WTC11 (cell line): ENCODE data around the gene DCTN5. TPM values are rescaled to one million over a fixed set of nuclear protein-coding genes. Genes with fewer than 3 reads are reported as not detected.
"Not testable (repeated sequence)": the region's sequence is repeated elsewhere in the genome, so short reads cannot be mapped to it uniquely, and the experiment has no call there.

Source experiments
- ATAC-seq: fragments of 200-7000 bp; cut with Tn5 transposase; 2 replicates; pipeline ENCODE4 v1.10.0; 2021; ENCODE audit warnings: mild to moderate bottlenecking, moderate library complexity
- CTCF ChIA-PET: fragments of 300-600 bp; sonication (Branson Sonifier 250); formaldehyde crosslinking; loops from one replicate; lab custom pipeline; 2021; ENCODE audit warnings: antibody characterized with exemption; lab: Charles Lee
- POLR2A ChIA-PET: fragments of 350-600 bp; sonication (Branson Sonifier 250); formaldehyde crosslinking; loops from one replicate; lab custom pipeline; 2021; ENCODE audit warnings: antibody characterized with exemption; lab: Charles Lee
- DNase-seq: peaks from one replicate; pipeline ENCODE4 v3.0.0; 2021; ENCODE audit warnings: low spot score
- H3K27ac Mint-ChIP-seq: 2 replicates; pipeline ENCODE4 v1.8.0; 2021; ENCODE audit warnings: mixed read lengths
- H3K27me3 Mint-ChIP-seq: 2 replicates; pipeline ENCODE4 v1.8.0; 2021; ENCODE audit warnings: low read depth, mild to moderate bottlenecking, moderate library complexity, mixed read lengths
- H3K36me3 Mint-ChIP-seq: 2 replicates; pipeline ENCODE4 v1.8.0; 2021; ENCODE audit warnings: mixed read lengths
- H3K4me1 Mint-ChIP-seq: 2 replicates; pipeline ENCODE4 v1.8.0; 2022; ENCODE audit warnings: mixed read lengths
- H3K4me3 Mint-ChIP-seq: 2 replicates; pipeline ENCODE4 v1.8.0; 2021; ENCODE audit warnings: mild to moderate bottlenecking, moderate library complexity, mixed read lengths
- H3K9me3 Mint-ChIP-seq: 2 replicates; pipeline ENCODE4 v1.8.0; 2021; ENCODE audit warnings: mixed read lengths
- ATF2 ChIP-seq: sonication (generic); formaldehyde crosslinking; IDR thresholded peaks from 2 replicates; pipeline ENCODE4 v1.8.1; 2022; ENCODE audit warnings: low read depth, missing genetic modification reagents, borderline replicate concordance
- CREB1 ChIP-seq: sonication (generic); formaldehyde crosslinking; IDR thresholded peaks from 2 replicates; pipeline ENCODE4 v1.8.0; 2023; ENCODE audit warnings: mild to moderate bottlenecking, missing genetic modification reagents
- CREM ChIP-seq: sonication (generic); formaldehyde crosslinking; IDR thresholded peaks from 2 replicates; pipeline ENCODE4 v1.8.1; 2022; ENCODE audit warnings: mild to moderate bottlenecking, missing genetic modification reagents, moderate library complexity
- ELF4 ChIP-seq: sonication (generic); formaldehyde crosslinking; IDR thresholded peaks from 2 replicates; pipeline ENCODE4 v1.8.1; 2022; ENCODE audit warnings: low read depth, mild to moderate bottlenecking, moderate library complexity, missing genetic modification reagents
- ERG ChIP-seq: fragments of 250-450 bp; sonication (Bioruptor Pico); IDR thresholded peaks from 2 replicates; pipeline ENCODE4 v1.8.0; 2021; ENCODE audit warnings: mild to moderate bottlenecking
- ETV6 ChIP-seq: sonication (generic); formaldehyde crosslinking; IDR thresholded peaks from 2 replicates; pipeline ENCODE4 v1.8.1; 2022; ENCODE audit warnings: mild to moderate bottlenecking, missing genetic modification reagents
- FOXK1 ChIP-seq: sonication (generic); formaldehyde crosslinking; IDR thresholded peaks from 2 replicates; pipeline ENCODE4 v1.8.0; 2022; ENCODE audit warnings: mild to moderate bottlenecking, moderate library complexity, missing genetic modification reagents
- FOXP1 ChIP-seq: sonication (generic); formaldehyde crosslinking; IDR thresholded peaks from 2 replicates; pipeline ENCODE4 v1.8.0; 2022; ENCODE audit warnings: missing genetic modification reagents, mild to moderate bottlenecking, moderate library complexity, borderline replicate concordance
- MLX ChIP-seq: sonication (generic); formaldehyde crosslinking; IDR thresholded peaks from 2 replicates; pipeline ENCODE4 v1.8.1; 2023; ENCODE audit warnings: mild to moderate bottlenecking, missing genetic modification reagents, moderate library complexity
- NFE2L1 ChIP-seq: sonication (generic); formaldehyde crosslinking; IDR thresholded peaks from 2 replicates; pipeline ENCODE4 v1.8.1; 2023; ENCODE audit warnings: missing genetic modification reagents
- PRDM15 ChIP-seq: sonication (generic); formaldehyde crosslinking; IDR thresholded peaks from 2 replicates; pipeline ENCODE4 v1.8.0; 2022; ENCODE audit warnings: missing genetic modification reagents
- RORB ChIP-seq: fragments of 250-450 bp; sonication (Bioruptor Pico); IDR thresholded peaks from 2 replicates; pipeline ENCODE4 v1.9.0; 2021; ENCODE audit warnings: mild to moderate bottlenecking
- SMAD3 ChIP-seq: sonication (generic); formaldehyde crosslinking; IDR thresholded peaks from 2 replicates; pipeline ENCODE4 v1.8.0; 2022; ENCODE audit warnings: missing genetic modification reagents, mild to moderate bottlenecking, borderline replicate concordance
- SOX15 ChIP-seq: fragments of 250-450 bp; sonication (Bioruptor Pico); IDR thresholded peaks from 2 replicates; pipeline ENCODE4 v1.9.0; 2021; ENCODE audit warnings: mild to moderate bottlenecking
- TCF7 ChIP-seq: sonication (generic); formaldehyde crosslinking; IDR thresholded peaks from 2 replicates; pipeline ENCODE4 v1.8.0; 2022; ENCODE audit warnings: mild to moderate bottlenecking, low read depth, missing genetic modification reagents, moderate library complexity
- TEAD1 ChIP-seq: sonication (generic); formaldehyde crosslinking; IDR thresholded peaks from 2 replicates; pipeline ENCODE4 v1.8.0; 2022; ENCODE audit warnings: mild to moderate bottlenecking, missing genetic modification reagents
- ZBTB21 ChIP-seq: sonication (generic); formaldehyde crosslinking; IDR thresholded peaks from 2 replicates; pipeline ENCODE4 v1.8.1; 2023; ENCODE audit warnings: mild to moderate bottlenecking, missing genetic modification reagents, borderline replicate concordance
- ZNF121 ChIP-seq: sonication (generic); formaldehyde crosslinking; IDR thresholded peaks from 2 replicates; pipeline ENCODE4 v1.8.0; 2023; ENCODE audit warnings: missing genetic modification reagents
- ZNF263 ChIP-seq: sonication (generic); formaldehyde crosslinking; IDR thresholded peaks from 2 replicates; pipeline ENCODE4 v1.8.1; 2022; ENCODE audit warnings: low read depth, mild to moderate bottlenecking, moderate library complexity, missing genetic modification reagents
- ZNF671 ChIP-seq: fragments of 250-450 bp; sonication (Bioruptor Pico); IDR thresholded peaks from 2 replicates; pipeline ENCODE4 v1.8.0; 2021; ENCODE audit warnings: mild to moderate bottlenecking
- total RNA-seq: library from RNA; stranded (reverse); gene quantifications from 3 replicates; pipeline ENCODE4 v1.2.3, GENCODE V29; 2021
- TF ChIP-seq, protein P1 (sequence below): fragments of 250-450 bp; sonication (Bioruptor Pico); IDR thresholded peaks from 2 replicates; pipeline ENCODE4 v1.9.0; 2021; ENCODE audit warnings: moderate library complexity, mild to moderate bottlenecking, inconsistent platforms, borderline replicate concordance
- TF ChIP-seq, protein P2 (sequence below): sonication (generic); formaldehyde crosslinking; IDR thresholded peaks from 2 replicates; pipeline ENCODE4 v1.8.1; 2022; ENCODE audit warnings: low read depth, mild to moderate bottlenecking, moderate library complexity, missing genetic modification reagents, borderline replicate concordance

Gene DCTN5
- total RNA-seq, 1 experiment from 2014 or later, result 65.8 TPM

DNA sequence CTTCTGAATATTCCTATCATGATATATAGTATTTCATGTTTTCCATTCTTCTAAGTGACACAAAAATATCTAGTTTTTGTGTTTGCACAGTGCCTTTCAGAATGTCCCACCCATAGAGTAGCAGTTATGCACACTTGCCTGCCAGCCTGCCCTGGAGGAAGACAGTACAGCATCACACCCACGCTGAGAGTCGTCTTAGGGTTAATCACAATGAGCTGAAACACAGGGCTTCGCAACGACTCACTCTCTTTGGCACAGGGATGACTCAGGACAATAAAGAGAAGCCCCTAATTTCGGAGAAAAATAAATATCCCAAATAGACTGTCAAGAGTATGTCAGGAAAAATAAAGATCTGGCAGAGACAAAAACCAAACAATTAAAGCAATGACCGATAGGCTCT is 33.5 kb upstream of the DCTN5 start (continued):
- TF ChIP-seq, protein P1, sequence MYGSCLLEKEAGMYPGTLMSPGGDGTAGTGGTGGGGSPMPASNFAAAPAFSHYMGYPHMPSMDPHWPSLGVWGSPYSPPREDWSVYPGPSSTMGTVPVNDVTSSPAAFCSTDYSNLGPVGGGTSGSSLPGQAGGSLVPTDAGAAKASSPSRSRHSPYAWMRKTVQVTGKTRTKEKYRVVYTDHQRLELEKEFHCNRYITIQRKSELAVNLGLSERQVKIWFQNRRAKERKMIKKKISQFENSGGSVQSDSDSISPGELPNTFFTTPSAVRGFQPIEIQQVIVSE (CRISPR knock-in tag), result no peak
- TF ChIP-seq TEAD1 (no peak), ZBTB21 (no peak), ERG (CRISPR knock-in tag) (no peak)

GRCh38 chr16:23608194-23608593 is 33.1 kb upstream of the DCTN5 start:
- POLR2A ChIA-PET, result no interaction called here

DNA sequence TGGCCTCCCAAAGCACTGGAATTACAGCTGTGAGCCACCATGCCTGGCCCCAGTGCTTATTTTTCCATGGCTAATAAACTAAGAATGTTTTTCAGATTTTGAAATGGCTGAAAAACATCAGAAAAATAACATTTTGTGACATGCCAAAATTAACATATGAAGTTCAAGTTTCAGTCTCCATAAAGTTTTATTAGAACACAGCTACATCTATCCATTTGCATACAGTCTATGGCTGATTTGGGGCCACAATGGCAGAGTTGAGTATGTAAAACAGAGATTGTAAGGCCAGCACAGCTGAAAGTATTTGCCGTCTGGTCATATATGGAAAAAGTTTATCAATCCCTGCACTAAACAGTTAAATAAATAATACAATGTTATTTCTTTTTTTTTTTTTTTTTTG is 31.3 kb upstream of the DCTN5 start:
- DNase-seq (no peak), ATAC-seq (no peak)
- TF ChIP-seq FOXP1 (CRISPR knock-in tag) (no peak), TCF7 (CRISPR knock-in tag) (no peak), FOXK1 (CRISPR knock-in tag) (no peak), ETV6 (CRISPR knock-in tag) (no peak), PRDM15 (CRISPR knock-in tag) (no peak), ZNF121 (CRISPR knock-in tag) (no peak), CREM (CRISPR knock-in tag) (no peak), ZBTB21 (no peak)
- H3K27ac Mint-ChIP-seq, result no peak overlapping the region
- ChIA-PET POLR2A (no interaction called here), CTCF (interaction anchor here (1.2 kb wide), 1 partner anchor 13 kb away, joined by 4 read pairs; the partner anchor contains the start of gene NDUFAB1)
- peaks cover 37% of the 10 kb centered on the region for H3K36me3 Mint-ChIP-seq
- H3K9me3 Mint-ChIP-seq, result no peaks in the 10 kb centered on the region
- no peaks in the 10 kb centered on the region for H3K27me3 Mint-ChIP-seq
- no peak overlapping the region for H3K4me3 Mint-ChIP-seq
- H3K4me1 Mint-ChIP-seq, result no peaks in the 10 kb centered on the region

More at GRCh38 chr16:23608194-23608593, 33.1 kb upstream of the DCTN5 start:
- H3K27ac Mint-ChIP-seq, result no peak overlapping the region
- H3K9me3 Mint-ChIP-seq, result no peaks in the 10 kb centered on the region
- no peak overlapping the region for H3K4me3 Mint-ChIP-seq
- H3K4me1 Mint-ChIP-seq, result no peaks in the 10 kb centered on the region
- ATAC-seq, result no peak
- no peak for DNase-seq
- H3K27me3 Mint-ChIP-seq, result no peaks in the 10 kb centered on the region
- H3K36me3 Mint-ChIP-seq, result peaks cover 38% of the 10 kb centered on the region
- TF ChIP-seq SOX15 (CRISPR knock-in tag) (no peak), ELF4 (CRISPR knock-in tag) (no peak), RORB (no peak), ATF2 (no peak), MLX (CRISPR knock-in tag) (no peak), CREM (CRISPR knock-in tag) (no peak), NFE2L1 (CRISPR knock-in tag) (no peak), SMAD3 (CRISPR knock-in tag) (no peak), ZBTB21 (no peak), ZNF671 (CRISPR knock-in tag) (no peak), CREB1 (CRISPR knock-in tag) (no peak), ZNF263 (CRISPR knock-in tag) (no peak)
- TF ChIP-seq, protein P2, sequence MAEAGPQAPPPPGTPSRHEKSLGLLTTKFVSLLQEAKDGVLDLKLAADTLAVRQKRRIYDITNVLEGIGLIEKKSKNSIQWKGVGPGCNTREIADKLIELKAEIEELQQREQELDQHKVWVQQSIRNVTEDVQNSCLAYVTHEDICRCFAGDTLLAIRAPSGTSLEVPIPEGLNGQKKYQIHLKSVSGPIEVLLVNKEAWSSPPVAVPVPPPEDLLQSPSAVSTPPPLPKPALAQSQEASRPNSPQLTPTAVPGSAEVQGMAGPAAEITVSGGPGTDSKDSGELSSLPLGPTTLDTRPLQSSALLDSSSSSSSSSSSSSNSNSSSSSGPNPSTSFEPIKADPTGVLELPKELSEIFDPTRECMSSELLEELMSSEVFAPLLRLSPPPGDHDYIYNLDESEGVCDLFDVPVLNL (CRISPR knock-in tag), result no peak
- CTCF ChIA-PET, result no interaction called here

GRCh38 chr16:23610905-23611304 is 30.4 kb upstream of the DCTN5 start:
- ATAC-seq, H3K9me3 Mint-ChIP-seq, POLR2A ChIA-PET, DNase-seq, CTCF ChIA-PET, H3K4me1 Mint-ChIP-seq, H3K27me3 Mint-ChIP-seq, H3K4me3 Mint-ChIP-seq, H3K27ac Mint-ChIP-seq: not testable (repeated sequence)
- peaks cover 35% of the 10 kb centered on the region for H3K36me3 Mint-ChIP-seq
